Measurements from ENCODE around the gene TRIP6. TPM values are rescaled to one million over a fixed set of nuclear protein-coding genes. Genes with fewer than 3 reads are reported as not detected.

The TRIP6 gene
- total RNA-seq, 1 experiment from 2014 or later: 140 TPM

DNA sequence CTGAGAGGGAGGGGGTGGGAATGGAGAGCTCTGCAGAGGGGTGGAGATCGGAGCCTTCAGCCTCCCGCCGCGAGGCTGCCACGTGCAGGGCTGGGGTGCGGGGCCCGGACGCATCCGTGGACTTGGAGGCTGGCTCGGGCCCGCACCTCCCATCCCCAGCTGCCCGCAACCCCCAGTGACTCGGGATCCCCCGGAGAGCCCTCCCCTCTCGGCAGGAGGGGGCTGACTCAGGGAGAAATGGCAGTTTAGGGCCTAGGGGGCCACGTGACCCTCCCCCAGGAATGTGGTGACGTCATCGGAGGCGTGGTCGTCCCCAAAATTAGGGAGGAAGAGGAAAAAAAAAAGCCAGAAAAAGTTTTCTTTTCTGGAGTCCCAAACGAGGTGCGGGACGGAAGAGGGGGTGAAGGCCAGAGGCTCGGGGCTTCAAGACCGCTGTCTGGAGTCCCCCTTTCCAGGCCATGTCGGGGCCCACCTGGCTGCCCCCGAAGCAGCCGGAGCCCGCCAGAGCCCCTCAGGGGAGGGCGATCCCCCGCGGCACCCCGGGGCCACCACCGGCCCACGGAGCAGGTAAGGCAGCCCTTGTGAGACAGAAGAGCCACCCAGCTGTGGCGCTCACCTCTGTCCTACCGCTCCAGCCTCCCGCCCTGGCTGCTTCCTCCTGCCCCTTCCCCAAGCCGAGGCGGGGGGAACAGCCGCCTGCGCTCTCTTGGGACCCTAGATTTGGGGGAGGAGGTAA, at the start of gene TRIP6 (continued):
- TF ChIP-seq, protein P1, sequence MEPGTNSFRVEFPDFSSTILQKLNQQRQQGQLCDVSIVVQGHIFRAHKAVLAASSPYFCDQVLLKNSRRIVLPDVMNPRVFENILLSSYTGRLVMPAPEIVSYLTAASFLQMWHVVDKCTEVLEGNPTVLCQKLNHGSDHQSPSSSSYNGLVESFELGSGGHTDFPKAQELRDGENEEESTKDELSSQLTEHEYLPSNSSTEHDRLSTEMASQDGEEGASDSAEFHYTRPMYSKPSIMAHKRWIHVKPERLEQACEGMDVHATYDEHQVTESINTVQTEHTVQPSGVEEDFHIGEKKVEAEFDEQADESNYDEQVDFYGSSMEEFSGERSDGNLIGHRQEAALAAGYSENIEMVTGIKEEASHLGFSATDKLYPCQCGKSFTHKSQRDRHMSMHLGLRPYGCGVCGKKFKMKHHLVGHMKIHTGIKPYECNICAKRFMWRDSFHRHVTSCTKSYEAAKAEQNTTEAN (CRISPR knock-in tag; IDR thresholded peaks at IDR 0.05): peak; percentile 79; the same call in 1 of the 2 replicates

DNA sequence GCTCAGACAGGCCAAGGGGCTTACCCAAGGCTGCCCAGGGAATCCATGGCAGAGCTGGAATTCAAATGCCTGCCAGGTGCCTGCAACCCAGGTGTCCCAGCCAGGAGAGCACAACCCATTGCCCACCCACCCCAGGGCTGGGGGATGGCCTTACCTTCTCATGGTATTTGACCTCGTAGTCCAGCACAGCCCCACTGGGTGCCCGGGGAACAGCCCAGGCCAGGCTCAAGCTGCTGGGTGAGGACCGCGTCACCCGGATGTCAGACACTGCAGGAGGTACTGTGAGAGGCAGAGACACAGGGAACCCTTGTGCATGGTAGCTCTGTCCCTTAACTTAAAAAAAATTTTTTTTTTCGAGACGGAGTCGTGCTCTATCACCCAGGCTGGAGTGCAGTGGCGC, 48.8 kb upstream of the TRIP6 start:
- Mint-ChIP-seq H3K27me3 (ENCODE audit: low read depth) (no peaks in the 10 kb centered on the region), H3K4me3 (no peak overlapping the region), H3K9me3 (no peaks in the 10 kb centered on the region), H3K4me1 (no peaks in the 10 kb centered on the region), H3K27ac (no peak overlapping the region), H3K36me3 (peaks cover 74% of the 10 kb centered on the region)
- POLR2A ChIA-PET: interaction anchor here (0.6 kb wide), 1 partner anchor 418 kb away, joined by 3 read pairs; no protein-coding TSS in a partner anchor
- no peak for ATAC-seq
- no peak for TF ChIP-seq FOXJ3 (CRISPR knock-in tag; IDR thresholded peaks at IDR 0.05; ENCODE audit: borderline replicate concordance)
- CTCF ChIA-PET: interaction anchor here (0.6 to 1.1 kb wide), 4 partner anchors 15 to 37 kb away, joined by 3 to 7 read pairs (median 4); partner anchors contain the start of gene SLC12A9
- no peak for DNase-seq (ENCODE audit: low spot score)

DNA sequence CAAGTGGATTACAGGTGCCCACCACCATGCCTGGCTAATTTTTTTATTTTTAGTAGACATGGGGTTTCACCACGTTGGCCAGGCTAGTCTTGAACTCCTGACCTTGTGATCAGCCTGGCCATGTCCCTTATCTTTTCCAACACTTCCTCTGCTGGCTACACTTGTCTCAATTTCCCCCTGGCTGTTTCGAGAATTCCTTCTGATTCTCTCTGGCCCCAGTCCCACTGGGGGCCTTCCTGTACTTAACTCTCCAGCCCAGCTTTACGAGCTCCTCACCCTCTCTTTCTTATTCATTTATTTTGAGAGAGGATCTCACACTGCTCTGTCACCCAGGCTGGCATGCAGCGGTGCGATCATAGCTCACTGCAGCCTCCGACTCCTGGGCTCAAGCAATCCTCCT, 48.4 kb upstream of the TRIP6 start:
- CTCF ChIA-PET: interaction anchor here (0.7 to 1.1 kb wide), 2 partner anchors 15 to 18 kb away, joined by 3 read pairs; no protein-coding TSS in a partner anchor
- POLR2A ChIA-PET: no interaction called here
- no peak overlapping the region for H3K4me3 Mint-ChIP-seq

DNA sequence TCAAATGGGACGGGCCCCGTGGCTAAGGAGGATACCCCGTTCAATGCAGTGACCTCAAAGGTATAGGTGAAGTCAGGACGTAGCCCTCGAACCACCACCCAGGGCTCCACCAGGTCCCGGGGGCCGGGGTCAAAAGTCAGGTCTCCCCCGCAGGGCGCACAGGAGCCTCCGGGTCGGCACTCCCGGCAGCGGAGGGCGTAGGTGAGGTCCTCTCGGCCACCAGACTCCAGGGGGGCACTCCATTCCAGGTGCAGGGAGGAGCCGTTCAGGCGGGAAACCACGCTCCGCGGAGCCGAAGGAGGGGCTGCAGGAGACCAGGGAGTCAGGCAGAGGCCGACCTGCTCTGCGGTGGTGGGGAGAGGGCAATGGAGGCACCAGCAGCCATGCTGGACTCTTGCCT, 47.6 kb upstream of the TRIP6 start:
- H3K4me3 Mint-ChIP-seq: no peak overlapping the region
- no peaks in the 10 kb centered on the region for H3K9me3 Mint-ChIP-seq
- POLR2A ChIA-PET: no interaction called here
- no peak overlapping the region for H3K27ac Mint-ChIP-seq
- DNase-seq (ENCODE audit: low spot score) (no peak), ATAC-seq (no peak)
- peaks cover 70% of the 10 kb centered on the region for H3K36me3 Mint-ChIP-seq
- CTCF ChIA-PET: no interaction called here
- H3K27me3 Mint-ChIP-seq (ENCODE audit: low read depth): no peaks in the 10 kb centered on the region
- H3K4me1 Mint-ChIP-seq: peaks cover 4% of the 10 kb centered on the region
- TF ChIP-seq ETV6 (CRISPR knock-in tag; IDR thresholded peaks at IDR 0.05) (no peak), ATF1 (CRISPR knock-in tag; IDR thresholded peaks at IDR 0.05) (no peak), NR1H2 (CRISPR knock-in tag; IDR thresholded peaks at IDR 0.05) (no peak)
- TF ChIP-seq, protein P2, sequence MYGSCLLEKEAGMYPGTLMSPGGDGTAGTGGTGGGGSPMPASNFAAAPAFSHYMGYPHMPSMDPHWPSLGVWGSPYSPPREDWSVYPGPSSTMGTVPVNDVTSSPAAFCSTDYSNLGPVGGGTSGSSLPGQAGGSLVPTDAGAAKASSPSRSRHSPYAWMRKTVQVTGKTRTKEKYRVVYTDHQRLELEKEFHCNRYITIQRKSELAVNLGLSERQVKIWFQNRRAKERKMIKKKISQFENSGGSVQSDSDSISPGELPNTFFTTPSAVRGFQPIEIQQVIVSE (CRISPR knock-in tag; IDR thresholded peaks at IDR 0.05; ENCODE audit: borderline replicate concordance): no peak
- TF ChIP-seq, protein P3, sequence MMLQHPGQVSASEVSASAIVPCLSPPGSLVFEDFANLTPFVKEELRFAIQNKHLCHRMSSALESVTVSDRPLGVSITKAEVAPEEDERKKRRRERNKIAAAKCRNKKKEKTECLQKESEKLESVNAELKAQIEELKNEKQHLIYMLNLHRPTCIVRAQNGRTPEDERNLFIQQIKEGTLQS (CRISPR knock-in tag; conservative IDR thresholded peaks at IDR 0.05): no peak
- TF ChIP-seq, protein P4, sequence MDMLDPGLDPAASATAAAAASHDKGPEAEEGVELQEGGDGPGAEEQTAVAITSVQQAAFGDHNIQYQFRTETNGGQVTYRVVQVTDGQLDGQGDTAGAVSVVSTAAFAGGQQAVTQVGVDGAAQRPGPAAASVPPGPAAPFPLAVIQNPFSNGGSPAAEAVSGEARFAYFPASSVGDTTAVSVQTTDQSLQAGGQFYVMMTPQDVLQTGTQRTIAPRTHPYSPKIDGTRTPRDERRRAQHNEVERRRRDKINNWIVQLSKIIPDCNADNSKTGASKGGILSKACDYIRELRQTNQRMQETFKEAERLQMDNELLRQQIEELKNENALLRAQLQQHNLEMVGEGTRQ (CRISPR knock-in tag; IDR thresholded peaks at IDR 0.05): no peak
- TF ChIP-seq, protein P5, sequence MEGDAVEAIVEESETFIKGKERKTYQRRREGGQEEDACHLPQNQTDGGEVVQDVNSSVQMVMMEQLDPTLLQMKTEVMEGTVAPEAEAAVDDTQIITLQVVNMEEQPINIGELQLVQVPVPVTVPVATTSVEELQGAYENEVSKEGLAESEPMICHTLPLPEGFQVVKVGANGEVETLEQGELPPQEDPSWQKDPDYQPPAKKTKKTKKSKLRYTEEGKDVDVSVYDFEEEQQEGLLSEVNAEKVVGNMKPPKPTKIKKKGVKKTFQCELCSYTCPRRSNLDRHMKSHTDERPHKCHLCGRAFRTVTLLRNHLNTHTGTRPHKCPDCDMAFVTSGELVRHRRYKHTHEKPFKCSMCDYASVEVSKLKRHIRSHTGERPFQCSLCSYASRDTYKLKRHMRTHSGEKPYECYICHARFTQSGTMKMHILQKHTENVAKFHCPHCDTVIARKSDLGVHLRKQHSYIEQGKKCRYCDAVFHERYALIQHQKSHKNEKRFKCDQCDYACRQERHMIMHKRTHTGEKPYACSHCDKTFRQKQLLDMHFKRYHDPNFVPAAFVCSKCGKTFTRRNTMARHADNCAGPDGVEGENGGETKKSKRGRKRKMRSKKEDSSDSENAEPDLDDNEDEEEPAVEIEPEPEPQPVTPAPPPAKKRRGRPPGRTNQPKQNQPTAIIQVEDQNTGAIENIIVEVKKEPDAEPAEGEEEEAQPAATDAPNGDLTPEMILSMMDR (IDR thresholded peaks at IDR 0.05): no peak
- TF ChIP-seq, protein P6, sequence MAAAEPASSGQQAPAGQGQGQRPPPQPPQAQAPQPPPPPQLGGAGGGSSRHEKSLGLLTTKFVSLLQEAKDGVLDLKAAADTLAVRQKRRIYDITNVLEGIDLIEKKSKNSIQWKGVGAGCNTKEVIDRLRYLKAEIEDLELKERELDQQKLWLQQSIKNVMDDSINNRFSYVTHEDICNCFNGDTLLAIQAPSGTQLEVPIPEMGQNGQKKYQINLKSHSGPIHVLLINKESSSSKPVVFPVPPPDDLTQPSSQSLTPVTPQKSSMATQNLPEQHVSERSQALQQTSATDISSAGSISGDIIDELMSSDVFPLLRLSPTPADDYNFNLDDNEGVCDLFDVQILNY (CRISPR knock-in tag; IDR thresholded peaks at IDR 0.05): no peak

More for the DNA sequence above, 48.4 kb upstream of the TRIP6 start:
- Mint-ChIP-seq H3K27ac (peak overlapping the region; percentile 91), H3K9me3 (no peaks in the 10 kb centered on the region), H3K4me1 (no peaks in the 10 kb centered on the region), H3K36me3 (peaks cover 74% of the 10 kb centered on the region), H3K27me3 (ENCODE audit: low read depth) (no peaks in the 10 kb centered on the region)
- no peak for DNase-seq (ENCODE audit: low spot score)
- TF ChIP-seq, protein P7, sequence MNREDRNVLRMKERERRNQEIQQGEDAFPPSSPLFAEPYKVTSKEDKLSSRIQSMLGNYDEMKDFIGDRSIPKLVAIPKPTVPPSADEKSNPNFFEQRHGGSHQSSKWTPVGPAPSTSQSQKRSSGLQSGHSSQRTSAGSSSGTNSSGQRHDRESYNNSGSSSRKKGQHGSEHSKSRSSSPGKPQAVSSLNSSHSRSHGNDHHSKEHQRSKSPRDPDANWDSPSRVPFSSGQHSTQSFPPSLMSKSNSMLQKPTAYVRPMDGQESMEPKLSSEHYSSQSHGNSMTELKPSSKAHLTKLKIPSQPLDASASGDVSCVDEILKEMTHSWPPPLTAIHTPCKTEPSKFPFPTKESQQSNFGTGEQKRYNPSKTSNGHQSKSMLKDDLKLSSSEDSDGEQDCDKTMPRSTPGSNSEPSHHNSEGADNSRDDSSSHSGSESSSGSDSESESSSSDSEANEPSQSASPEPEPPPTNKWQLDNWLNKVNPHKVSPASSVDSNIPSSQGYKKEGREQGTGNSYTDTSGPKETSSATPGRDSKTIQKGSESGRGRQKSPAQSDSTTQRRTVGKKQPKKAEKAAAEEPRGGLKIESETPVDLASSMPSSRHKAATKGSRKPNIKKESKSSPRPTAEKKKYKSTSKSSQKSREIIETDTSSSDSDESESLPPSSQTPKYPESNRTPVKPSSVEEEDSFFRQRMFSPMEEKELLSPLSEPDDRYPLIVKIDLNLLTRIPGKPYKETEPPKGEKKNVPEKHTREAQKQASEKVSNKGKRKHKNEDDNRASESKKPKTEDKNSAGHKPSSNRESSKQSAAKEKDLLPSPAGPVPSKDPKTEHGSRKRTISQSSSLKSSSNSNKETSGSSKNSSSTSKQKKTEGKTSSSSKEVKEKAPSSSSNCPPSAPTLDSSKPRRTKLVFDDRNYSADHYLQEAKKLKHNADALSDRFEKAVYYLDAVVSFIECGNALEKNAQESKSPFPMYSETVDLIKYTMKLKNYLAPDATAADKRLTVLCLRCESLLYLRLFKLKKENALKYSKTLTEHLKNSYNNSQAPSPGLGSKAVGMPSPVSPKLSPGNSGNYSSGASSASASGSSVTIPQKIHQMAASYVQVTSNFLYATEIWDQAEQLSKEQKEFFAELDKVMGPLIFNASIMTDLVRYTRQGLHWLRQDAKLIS (CRISPR knock-in tag; IDR thresholded peaks at IDR 0.05; ENCODE audit: borderline replicate concordance): no peak
- TF ChIP-seq ZNF317 (CRISPR knock-in tag; IDR thresholded peaks at IDR 0.05; ENCODE audit: borderline replicate concordance, low read depth): no peak
- TF ChIP-seq ZNF263 (CRISPR knock-in tag; IDR thresholded peaks at IDR 0.05; ENCODE audit: low read depth): no peak
- TF ChIP-seq, protein P8, sequence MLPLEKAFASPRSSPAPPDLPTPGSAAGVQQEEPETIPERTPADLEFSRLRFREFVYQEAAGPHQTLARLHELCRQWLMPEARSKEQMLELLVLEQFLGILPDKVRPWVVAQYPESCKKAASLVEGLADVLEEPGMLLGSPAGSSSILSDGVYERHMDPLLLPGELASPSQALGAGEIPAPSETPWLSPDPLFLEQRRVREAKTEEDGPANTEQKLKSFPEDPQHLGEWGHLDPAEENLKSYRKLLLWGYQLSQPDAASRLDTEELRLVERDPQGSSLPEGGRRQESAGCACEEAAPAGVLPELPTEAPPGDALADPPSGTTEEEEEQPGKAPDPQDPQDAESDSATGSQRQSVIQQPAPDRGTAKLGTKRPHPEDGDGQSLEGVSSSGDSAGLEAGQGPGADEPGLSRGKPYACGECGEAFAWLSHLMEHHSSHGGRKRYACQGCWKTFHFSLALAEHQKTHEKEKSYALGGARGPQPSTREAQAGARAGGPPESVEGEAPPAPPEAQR (CRISPR knock-in tag; IDR thresholded peaks at IDR 0.05): no peak
- no peak for ATAC-seq
